Progenitor cell of endocrine pancreas (in vitro differentiated cells): ENCODE results near the gene TMIE. TPM values are rescaled to one million over a fixed set of nuclear protein-coding genes. Genes with fewer than 3 reads are reported as not detected.

Experiments
- DNase-seq: peaks from one replicate; pipeline ENCODE4 v3.0.0; 2021; ENCODE audit warnings: low spot score; ENCODE audit not compliant: unreplicated experiment
- H3K27ac Mint-ChIP-seq: 2 replicates; pipeline ENCODE4 v1.8.0; 2021; ENCODE audit warnings: mild to moderate bottlenecking, moderate library complexity, mixed read lengths
- H3K27me3 Mint-ChIP-seq: 2 replicates; pipeline ENCODE4 v1.8.0; 2021; ENCODE audit warnings: mixed read lengths
- H3K36me3 Mint-ChIP-seq: 2 replicates; pipeline ENCODE4 v1.8.0; 2022; ENCODE audit warnings: mixed read lengths; ENCODE audit not compliant: insufficient read depth
- H3K4me1 Mint-ChIP-seq: 2 replicates; pipeline ENCODE4 v1.8.0; 2021; ENCODE audit warnings: low read depth, mixed read lengths
- H3K4me3 Mint-ChIP-seq: 2 replicates; pipeline ENCODE4 v1.8.0; 2021; ENCODE audit warnings: low read depth, mild to moderate bottlenecking, moderate library complexity, mixed read lengths
- H3K9me3 Mint-ChIP-seq: 2 replicates; pipeline ENCODE4 v1.8.0; 2021; ENCODE audit warnings: low read depth, mixed read lengths
- CTCF ChIP-seq: fragments of 200-600 bp; sonication (generic); IDR thresholded peaks from one replicate; pipeline ENCODE4 v1.5.0; 2021; ENCODE audit warnings: antibody characterized with exemption, mild to moderate bottlenecking; ENCODE audit not compliant: unreplicated experiment
- total RNA-seq: library from RNA; stranded (reverse); gene quantifications from 2 replicates; pipeline ENCODE4 v1.2.1, GENCODE V29; 2021

TMIE gene
- total RNA-seq, 1 donor from 2014 or later = 0.50 TPM

- Mint-ChIP-seq H3K4me1 (peaks cover 4% of the 10 kb centered on the region), H3K9me3 (no peaks in the 10 kb centered on the region), H3K36me3 (no peaks in the 10 kb centered on the region), H3K27me3 (peaks cover 76% of the 10 kb centered on the region), H3K27ac (no peak overlapping the region), H3K4me3 (no peak overlapping the region)
- DNase-seq = no peak
- TF ChIP-seq CTCF = no peak
Observed at GRCh38 chr3:46675426-46675825, 25.8 kb upstream of the TMIE start.

GRCh38 chr3:46675843-46676567, 25.2 kb upstream of the TMIE start:
- H3K27ac Mint-ChIP-seq = no peak overlapping the region
- no peak for DNase-seq
- no peaks in the 10 kb centered on the region for H3K9me3 Mint-ChIP-seq
- H3K36me3 Mint-ChIP-seq = no peaks in the 10 kb centered on the region
- H3K4me1 Mint-ChIP-seq = peaks cover 4% of the 10 kb centered on the region
- H3K27me3 Mint-ChIP-seq = peaks cover 78% of the 10 kb centered on the region
- no peak overlapping the region for H3K4me3 Mint-ChIP-seq
- no peak for TF ChIP-seq CTCF

GRCh38 chr3:46676601-46677410, 24.4 kb upstream of the TMIE start:
- peaks cover 77% of the 10 kb centered on the region for H3K27me3 Mint-ChIP-seq
- H3K27ac Mint-ChIP-seq = no peak overlapping the region
- no peaks in the 10 kb centered on the region for H3K36me3 Mint-ChIP-seq

GRCh38 chr3:46677411-46677726, 23.8 kb upstream of the TMIE start:
- Mint-ChIP-seq H3K4me1 (peaks cover 4% of the 10 kb centered on the region), H3K27me3 (peaks cover 78% of the 10 kb centered on the region), H3K9me3 (no peaks in the 10 kb centered on the region), H3K36me3 (no peaks in the 10 kb centered on the region), H3K4me3 (no peak overlapping the region), H3K27ac (no peak overlapping the region)
- no peak for TF ChIP-seq CTCF
- no peak for DNase-seq

More at GRCh38 chr3:46676601-46677410, 24.4 kb upstream of the TMIE start:
- no peaks in the 10 kb centered on the region for H3K9me3 Mint-ChIP-seq
- no peak for DNase-seq
- peaks cover 4% of the 10 kb centered on the region for H3K4me1 Mint-ChIP-seq
- no peak for TF ChIP-seq CTCF
- H3K4me3 Mint-ChIP-seq = no peak overlapping the region

- DNase-seq = no peak
- Mint-ChIP-seq H3K9me3 (no peaks in the 10 kb centered on the region), H3K4me3 (no peak overlapping the region), H3K36me3 (no peaks in the 10 kb centered on the region), H3K27me3 (peaks cover 78% of the 10 kb centered on the region), H3K27ac (no peak overlapping the region), H3K4me1 (peaks cover 4% of the 10 kb centered on the region)
- no peak for TF ChIP-seq CTCF
Observed at GRCh38 chr3:46678280-46678679, 22.9 kb upstream of the TMIE start.
